Measurements from ENCODE around the gene FAM156B.
"Not testable (repeated sequence)": the region's sequence is repeated elsewhere in the genome, so short reads cannot be mapped to it uniquely, and the experiment has no call there.

Gene FAM156B

DNA sequence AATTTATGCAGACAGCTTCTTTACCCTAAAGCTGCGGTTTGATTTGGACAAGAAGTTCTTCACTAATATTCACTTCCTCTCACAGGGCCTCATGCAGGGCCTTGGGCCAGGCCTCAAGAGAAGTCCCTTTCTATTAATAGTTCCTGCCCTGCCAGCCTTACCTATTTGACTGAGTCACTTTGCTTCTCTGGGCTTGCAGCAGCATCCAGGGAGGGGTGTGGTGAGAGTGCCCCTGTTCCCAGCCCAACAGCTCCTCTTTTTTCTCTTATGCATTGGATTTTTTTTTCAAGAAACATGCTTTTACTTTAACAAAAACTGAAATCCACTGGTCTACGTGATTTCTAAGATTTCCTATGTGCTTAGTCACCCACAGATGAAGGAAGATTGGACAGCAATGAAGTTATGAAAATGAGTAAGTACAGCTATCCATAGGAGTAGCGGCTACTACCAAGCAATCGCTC is 26.7 kb downstream of the FAM156B start:
- DNase-seq (ENCODE audit: low read depth): no peak

DNA sequence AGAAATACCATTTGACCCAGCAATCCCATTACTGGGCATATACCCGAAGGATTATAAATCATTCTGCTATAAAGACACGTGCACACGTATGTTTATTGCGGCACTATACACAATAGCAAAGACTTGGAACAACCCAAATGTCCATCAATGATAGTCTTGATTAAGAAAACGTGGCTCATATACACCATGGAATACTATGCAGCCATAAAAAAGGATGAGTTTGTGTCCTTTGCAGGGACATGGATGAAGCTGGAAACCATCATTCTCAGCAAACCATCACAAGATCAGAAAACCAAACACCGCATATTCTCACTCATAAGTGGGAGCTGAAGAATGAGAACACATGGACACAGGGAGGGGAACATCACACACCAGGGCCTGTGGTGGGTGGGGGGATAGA is 33.1 kb downstream of the FAM156B start:
- not testable (repeated sequence) for DNase-seq (ENCODE audit: low read depth)

DNA sequence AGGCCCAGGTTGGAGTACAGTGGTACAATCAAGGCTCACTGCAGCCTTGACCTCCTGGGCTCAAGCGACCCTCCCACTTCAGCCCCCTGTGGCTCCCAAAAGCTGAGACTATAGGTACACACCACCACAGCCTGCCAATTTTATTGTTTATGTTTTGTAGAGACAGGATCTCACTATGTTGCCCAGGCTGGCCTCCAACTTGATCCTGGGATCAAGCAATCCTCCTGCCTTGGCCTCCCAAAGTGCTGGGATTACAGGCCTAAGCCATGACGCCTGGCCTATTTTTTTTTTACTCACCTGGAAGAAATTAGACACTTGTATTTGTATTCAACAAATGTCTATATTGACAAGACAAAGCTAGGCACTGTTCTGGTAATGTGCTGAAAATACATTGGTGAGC is 36.1 kb downstream of the FAM156B start:
- no peak for DNase-seq (ENCODE audit: low read depth)

DNA sequence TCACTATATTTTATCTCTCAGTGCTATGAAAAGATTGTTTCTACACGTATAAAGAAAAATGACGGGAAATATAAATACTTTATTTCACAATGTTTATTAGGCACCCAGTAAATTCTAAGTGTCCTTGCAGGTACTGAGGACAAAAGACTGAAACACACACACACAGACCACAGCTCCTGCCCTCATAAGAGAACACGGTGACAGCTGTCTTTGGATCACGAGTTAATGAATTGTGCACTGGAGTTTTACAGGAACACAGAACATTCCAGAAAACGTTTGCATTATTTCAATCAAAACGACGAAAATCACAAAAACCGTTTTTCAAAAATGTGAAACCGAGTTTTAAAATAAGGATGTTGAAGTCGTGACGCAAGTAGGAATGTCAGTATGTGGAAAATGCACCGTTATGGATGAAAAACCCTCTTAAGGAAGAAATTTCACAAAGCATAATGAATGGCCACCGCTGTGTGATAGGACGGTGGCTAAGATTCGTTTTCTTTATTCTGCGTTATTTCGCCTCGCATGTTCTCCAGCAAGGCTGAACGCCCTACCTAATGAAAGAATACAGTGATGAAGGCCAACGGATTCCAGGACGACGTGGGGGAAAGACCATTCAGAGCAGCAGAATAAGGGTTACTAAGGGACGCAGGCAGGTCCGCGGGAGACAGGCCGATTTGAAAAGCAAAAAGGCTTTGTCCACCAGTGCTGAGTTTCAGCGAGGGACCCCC is 37.0 kb downstream of the FAM156B start:
- DNase-seq (ENCODE audit: low read depth): no peak

DNA sequence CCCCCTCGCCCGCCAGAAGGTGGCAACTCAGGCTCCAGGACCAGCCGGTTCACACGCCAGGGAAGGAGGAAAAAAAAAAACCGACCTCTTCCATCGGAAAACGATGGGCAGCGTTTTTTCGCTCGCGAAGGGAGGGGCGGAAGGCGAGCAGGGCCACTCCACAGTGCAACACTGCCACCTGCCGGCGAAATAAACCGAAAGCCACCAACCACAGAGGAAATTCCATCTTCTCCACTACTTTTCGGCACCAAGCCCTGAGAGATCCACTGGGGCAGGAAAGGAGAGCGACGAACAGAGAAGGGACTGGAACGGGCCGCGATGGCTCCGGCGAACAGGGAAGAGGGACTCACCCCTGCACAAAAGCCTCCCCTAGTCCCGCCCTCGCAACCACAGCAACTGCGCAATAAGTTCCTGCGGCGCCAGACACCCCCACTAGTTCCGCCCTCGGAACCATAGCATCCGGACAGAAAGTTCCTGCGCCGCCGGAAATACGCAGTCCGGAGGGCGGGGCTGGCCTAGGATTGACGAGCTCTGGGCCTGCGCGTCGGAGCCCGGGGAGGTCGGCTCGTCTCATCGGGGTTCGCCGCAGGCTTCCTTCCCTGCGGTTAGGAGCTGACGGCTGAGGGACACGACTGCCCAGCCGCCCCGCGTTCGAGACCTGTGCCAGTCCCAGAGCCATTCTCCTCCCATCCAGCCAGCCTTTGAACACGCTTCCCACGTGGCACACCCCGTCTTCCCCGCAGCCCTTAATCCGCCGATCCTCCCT is 37.8 kb downstream of the FAM156B start:
- peak; percentile 92 for DNase-seq (ENCODE audit: low read depth)

DNA sequence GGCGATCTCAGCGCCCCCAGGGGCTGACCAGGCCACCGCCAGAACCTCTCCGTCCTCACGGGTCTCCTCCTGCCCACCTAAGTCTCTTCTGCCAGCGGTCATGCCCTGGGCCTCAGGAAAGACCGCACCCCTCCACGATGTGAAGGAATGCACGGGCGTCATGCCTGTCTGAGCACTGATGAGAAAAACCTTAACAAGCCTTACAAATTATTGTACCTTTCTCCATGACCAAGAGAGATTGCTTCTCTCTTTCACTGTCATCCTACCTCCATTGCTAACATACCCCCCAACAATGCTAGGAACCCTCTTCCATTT is 38.3 kb downstream of the FAM156B start:
- not testable (repeated sequence) for DNase-seq (ENCODE audit: low read depth)

DNA sequence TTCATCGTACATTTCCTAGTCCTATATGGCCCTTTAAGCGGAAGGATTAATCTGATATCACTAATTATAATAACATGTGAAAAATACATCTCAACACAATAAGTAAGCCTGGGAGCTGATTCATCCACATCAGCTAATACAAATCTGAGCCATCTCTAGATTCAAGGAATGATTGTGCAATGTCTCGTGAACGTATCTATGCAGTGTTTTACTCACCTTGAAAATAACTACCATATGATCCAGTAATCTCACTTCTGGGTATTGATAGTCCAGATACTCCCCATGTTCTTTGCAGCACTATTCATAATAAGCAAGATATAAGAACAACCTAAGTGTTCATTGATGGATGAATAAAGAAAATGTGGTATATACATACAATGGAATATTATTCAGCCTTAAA is 43.6 kb downstream of the FAM156B start:
- not testable (repeated sequence) for DNase-seq (ENCODE audit: low read depth)

DNA sequence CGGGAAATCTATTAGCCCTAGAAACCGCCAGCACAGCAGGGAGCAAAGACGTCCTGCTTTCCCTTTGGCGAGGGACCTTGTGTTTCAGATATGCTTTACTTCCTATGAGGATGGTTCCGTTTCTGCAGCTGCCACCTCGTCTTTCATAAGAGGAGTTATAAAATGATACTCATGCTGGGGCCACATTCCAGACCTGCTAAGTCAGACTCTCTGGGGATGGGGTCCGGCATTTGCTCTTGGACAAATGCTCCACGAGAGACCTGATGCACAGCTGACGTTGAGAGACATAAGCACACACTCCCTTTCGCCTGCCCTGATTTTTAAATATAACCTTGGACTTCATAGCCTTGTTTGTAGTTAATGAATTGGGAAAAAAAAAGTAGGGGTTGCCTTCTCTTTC is 44.6 kb downstream of the FAM156B start:
- not testable (repeated sequence) for DNase-seq (ENCODE audit: low read depth)

DNA sequence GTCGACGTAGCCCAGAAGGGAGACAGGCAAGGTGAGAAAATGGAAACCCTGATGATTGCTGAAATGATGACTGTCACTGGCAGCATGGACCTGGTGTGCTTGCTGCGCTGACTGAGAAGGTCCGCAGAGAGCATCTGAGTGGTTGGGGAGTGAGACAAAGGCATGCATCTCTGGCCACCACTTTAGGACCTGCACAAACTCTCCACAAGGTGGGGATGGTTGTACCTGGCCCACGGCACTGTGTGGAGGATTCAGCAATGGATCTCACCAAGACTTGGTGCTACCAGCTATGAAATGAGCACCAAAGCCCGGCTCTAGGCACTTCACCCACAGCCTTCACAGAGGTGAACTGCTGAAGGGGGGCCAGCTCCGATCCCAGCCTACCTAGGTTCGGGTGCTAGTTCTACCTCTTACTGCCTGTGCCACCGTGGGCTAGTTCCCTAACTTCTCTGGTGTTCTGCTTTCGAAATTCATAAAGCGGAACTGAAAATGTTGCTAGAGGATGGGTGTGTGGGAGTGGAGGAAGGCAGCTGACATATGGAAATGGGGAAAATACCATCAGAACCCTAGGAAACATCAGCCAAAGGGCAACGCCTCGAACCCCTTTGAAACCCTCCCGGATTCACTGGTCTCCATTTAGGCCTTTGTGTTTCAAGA is 48.8 kb downstream of the FAM156B start:
- DNase-seq (ENCODE audit: low read depth): not testable (repeated sequence)

DNA sequence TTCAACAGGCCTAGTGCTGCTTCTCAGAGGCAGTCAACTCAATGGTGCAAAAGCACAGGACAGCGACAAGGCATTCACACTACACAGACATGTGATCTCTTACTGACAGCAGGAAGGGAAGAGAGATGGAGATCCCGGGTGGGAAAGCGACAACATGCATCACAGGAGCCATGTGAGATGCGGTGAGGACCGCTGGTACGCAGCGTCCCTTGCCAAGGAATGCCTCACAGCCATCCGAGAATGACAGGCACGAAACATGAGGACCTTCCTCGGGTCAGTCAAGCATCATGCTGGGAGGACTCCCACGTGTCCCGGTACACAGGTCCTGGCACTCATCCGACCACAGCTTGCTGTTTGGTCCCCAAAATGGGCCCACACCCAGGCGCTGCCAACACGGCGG is 50.4 kb downstream of the FAM156B start:
- DNase-seq (ENCODE audit: low read depth): not testable (repeated sequence)

DNA sequence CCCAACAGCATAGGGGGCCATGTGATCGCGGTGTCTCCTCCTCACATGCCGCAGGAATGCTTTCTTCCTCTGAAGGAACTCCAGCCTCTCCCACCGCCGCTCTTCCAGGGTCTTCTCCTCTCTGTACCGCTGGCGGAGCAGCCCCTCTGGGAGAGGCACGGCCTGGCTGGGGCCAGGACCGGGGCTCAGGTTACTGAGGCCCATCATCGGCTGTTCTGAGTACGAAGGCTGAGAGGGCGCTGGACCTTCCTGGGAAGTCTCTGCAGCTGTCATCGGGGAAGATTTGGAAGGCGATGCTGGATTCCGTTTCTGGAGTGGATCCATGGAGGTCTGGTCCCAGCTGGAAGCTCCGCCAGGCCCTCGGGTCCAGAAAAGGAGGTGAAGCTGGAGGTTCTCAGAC is 51.1 kb downstream of the FAM156B start:
- DNase-seq (ENCODE audit: low read depth): not testable (repeated sequence)

DNA sequence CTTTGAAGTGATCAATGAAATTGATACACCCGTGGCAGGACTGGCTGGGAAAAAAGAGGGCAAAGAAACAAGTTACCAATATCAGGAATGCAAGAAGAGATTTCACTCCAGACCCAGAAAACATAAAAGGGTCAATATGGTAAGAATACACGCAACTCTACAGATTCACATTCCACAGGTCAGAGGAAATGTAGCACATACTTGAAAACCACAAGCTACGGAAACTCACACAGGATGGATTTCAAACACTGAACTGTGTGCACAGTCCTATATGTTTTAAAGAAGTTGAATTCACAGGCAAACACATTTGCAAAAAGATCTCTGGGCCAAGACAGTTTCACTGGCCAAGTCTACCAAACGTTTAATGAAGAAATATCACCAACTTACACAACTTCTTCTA is 52.2 kb downstream of the FAM156B start:
- DNase-seq (ENCODE audit: low read depth): not testable (repeated sequence)

DNA sequence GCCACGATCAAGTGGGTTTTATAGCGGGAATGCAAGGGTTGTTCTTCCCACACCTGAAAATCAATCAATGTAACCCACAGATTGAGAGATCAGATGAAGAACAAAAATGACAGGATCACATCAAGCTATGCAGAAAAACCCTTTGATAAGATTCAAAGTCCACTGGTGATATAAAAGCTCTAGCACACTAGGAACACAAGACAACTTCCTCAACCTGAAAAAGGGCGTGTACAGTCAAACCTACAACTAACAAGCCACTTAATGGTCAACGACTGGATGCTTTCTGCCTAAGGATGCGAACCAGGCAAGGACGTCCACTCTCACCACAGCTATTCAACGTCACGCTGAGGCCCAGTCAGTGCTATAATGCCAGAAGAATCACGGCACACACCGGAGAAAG is 52.8 kb downstream of the FAM156B start:
- not testable (repeated sequence) for DNase-seq (ENCODE audit: low read depth)
